ENCODE data around the gene APOL1. TPM values are rescaled to one million over a fixed set of nuclear protein-coding genes. Genes with fewer than 3 reads are reported as not detected.
"Not testable (repeated sequence)": the region's sequence is repeated elsewhere in the genome, so short reads cannot be mapped to it uniquely, and the experiment has no call there.

The APOL1 gene
- total and polyA plus RNA-seq, 4 donors: 7.7 to 129 (median 59.5) TPM

- Histone ChIP-seq H3K36me3 (ENCODE audit: control insufficient read depth in 4 of 4, insufficient read depth in 3 of 4, low read depth in 1 of 4, low read length in 3 of 4) (peaks cover 8 to 43% (median 31%) of the 10 kb centered on the region in 4 donors), H3K9me3 (ENCODE audit: control insufficient read depth in 4 of 4, low read length in 3 of 4) (no peaks in the 10 kb centered on the region), H3K4me1 (ENCODE audit: control insufficient read depth in 4 of 4, insufficient read depth in 4 of 4, low read length in 3 of 4) (peaks cover 0 to 7% (median 0%) of the 10 kb centered on the region in 4 donors), H3K27ac (ENCODE audit: low read depth in 1 of 2, low read length in 2 of 2) (no peak overlapping the region), H3K9ac (ENCODE audit: low read depth in 1 of 2, low read length in 2 of 2) (no peak overlapping the region), H3K4me3 (ENCODE audit: low read depth in 1 of 3, low read length in 3 of 3) (no peak overlapping the region), H3K27me3 (ENCODE audit: control insufficient read depth in 4 of 4, insufficient read depth in 4 of 4, low read length in 3 of 4) (no peaks in the 10 kb centered on the region)
- no peak for TF ChIP-seq ATF3 (IDR thresholded peaks at IDR 0.05)
- no peak for TF ChIP-seq ZBTB33 (IDR thresholded peaks at IDR 0.05)
- TF ChIP-seq HNF4A (conservative IDR thresholded peaks at IDR 0.05): no peak
- no peak for TF ChIP-seq MAX (IDR thresholded peaks at IDR 0.05)
- no peak for TF ChIP-seq CTCF (IDR thresholded peaks at IDR 0.05; ENCODE audit: low read depth, low read length, missing input control)
- no peak for TF ChIP-seq REST (IDR thresholded peaks at IDR 0.05)
- no peak for TF ChIP-seq RAD21 (IDR thresholded peaks at IDR 0.05)
- no peak for TF ChIP-seq HNF4G (IDR thresholded peaks at IDR 0.05)
- no peak for TF ChIP-seq JUND (IDR thresholded peaks at IDR 0.05)
- no peak for TF ChIP-seq YY1 (IDR thresholded peaks at IDR 0.05)
- TF ChIP-seq FOXA2 (IDR thresholded peaks at IDR 0.05): no peak
- TF ChIP-seq GABPA (IDR thresholded peaks at IDR 0.05 in 1 of 2, conservative IDR thresholded peaks at IDR 0.05 in 1 of 2): no peak
- TF ChIP-seq SP1 (IDR thresholded peaks at IDR 0.05): no peak
- WGBS: 92% methylated on average over 9 of the region's 9 CpGs
- DNase-seq (ENCODE audit: low spot score): no peak
These were observed 25.5 kb upstream of the APOL1 start for GRCh38 chr22:36227396-36227795.

GRCh38 chr22:36227806-36228205 lies 25.1 kb upstream of the APOL1 start:
- WGBS: 74% methylated on average over 8 of the region's 8 CpGs
- no peak for TF ChIP-seq REST (IDR thresholded peaks at IDR 0.05)
- no peak for TF ChIP-seq TAF1 (conservative IDR thresholded peaks at IDR 0.05)
- no peak for TF ChIP-seq MAX (IDR thresholded peaks at IDR 0.05)
- no peak for TF ChIP-seq ATF3 (IDR thresholded peaks at IDR 0.05)
- TF ChIP-seq EGR1 (IDR thresholded peaks at IDR 0.05; ENCODE audit: low read depth in 2 of 2): no peak
- no peak for TF ChIP-seq HNF4A (conservative IDR thresholded peaks at IDR 0.05)
- TF ChIP-seq GABPA (IDR thresholded peaks at IDR 0.05 in 1 of 2, conservative IDR thresholded peaks at IDR 0.05 in 1 of 2): no peak
- TF ChIP-seq FOXA1 (IDR thresholded peaks at IDR 0.05): no peak
- H3K4me1 ChIP-seq (ENCODE audit: control insufficient read depth in 4 of 4, insufficient read depth in 4 of 4, low read length in 3 of 4): peaks cover 0 to 11% (median 0%) of the 10 kb centered on the region in 4 donors
- H3K27me3 ChIP-seq (ENCODE audit: control insufficient read depth in 4 of 4, insufficient read depth in 4 of 4, low read length in 3 of 4): no peaks in the 10 kb centered on the region
- H3K27ac ChIP-seq (ENCODE audit: low read depth in 1 of 2, low read length in 2 of 2): no peak overlapping the region
- H3K4me3 ChIP-seq (ENCODE audit: low read depth in 1 of 3, low read length in 3 of 3): no peak overlapping the region
- no peak overlapping the region for H3K9ac ChIP-seq (ENCODE audit: low read depth in 1 of 2, low read length in 2 of 2)
- no peaks in the 10 kb centered on the region for H3K9me3 ChIP-seq (ENCODE audit: control insufficient read depth in 4 of 4, low read length in 3 of 4)
- peaks cover 8 to 44% (median 32%) of the 10 kb centered on the region in 4 donors for H3K36me3 ChIP-seq (ENCODE audit: control insufficient read depth in 4 of 4, insufficient read depth in 3 of 4, low read depth in 1 of 4, low read length in 3 of 4)
- no peak for DNase-seq (ENCODE audit: low spot score)

- not testable (repeated sequence) for DNase-seq (ENCODE audit: low spot score); H3K9me3 ChIP-seq (ENCODE audit: control insufficient read depth in 4 of 4, low read length in 3 of 4); H3K9ac ChIP-seq (ENCODE audit: low read depth in 1 of 2, low read length in 2 of 2); H3K4me3 ChIP-seq (ENCODE audit: low read depth in 1 of 3, low read length in 3 of 3); H3K27ac ChIP-seq (ENCODE audit: low read depth in 1 of 2, low read length in 2 of 2); H3K27me3 ChIP-seq (ENCODE audit: control insufficient read depth in 4 of 4, insufficient read depth in 4 of 4, low read length in 3 of 4)
- Histone ChIP-seq H3K36me3 (ENCODE audit: control insufficient read depth in 4 of 4, insufficient read depth in 3 of 4, low read depth in 1 of 4, low read length in 3 of 4) (peaks cover 10 to 50% (median 36%) of the 10 kb centered on the region in 4 donors), H3K4me1 (ENCODE audit: control insufficient read depth in 4 of 4, insufficient read depth in 4 of 4, low read length in 3 of 4) (peaks cover 0 to 17% (median 2%) of the 10 kb centered on the region in 4 donors)
- 92% methylated on average over 1 of the region's 1 CpG for WGBS
These were observed 24.6 kb upstream of the APOL1 start for GRCh38 chr22:36228369-36228768.
